Thyroid gland (tissue), 4 donors: ENCODE data around the gene GCSAML.

Source experiments
- CTCF ChIP-seq, 6 experiments: fragments of 200-600 bp in 3 of 6; fragments of 450-650 bp in 3 of 6; sonication (generic) in 3 of 6; IDR thresholded peaks; one replicate each; pipeline ENCODE4 v1.5.1; 2016 to 2019; ENCODE audit warnings: antibody characterized with exemption in 6 of 6, mild to moderate bottlenecking in 2 of 6, inconsistent platforms in 1 of 6, moderate library complexity in 1 of 6
- POLR2A ChIP-seq, 2 donors: fragments of 450-650 bp; IDR thresholded peaks; one replicate each; pipeline ENCODE4 v1.6.1; 2017; ENCODE audit warnings: antibody characterized with exemption in 2 of 2, mild to moderate bottlenecking in 2 of 2, moderate library complexity in 1 of 2

- no peak for TF ChIP-seq CTCF (IDR thresholded peaks at IDR 0.05)
- TF ChIP-seq POLR2A (IDR thresholded peaks at IDR 0.05) = no peak
These were observed 25.3 kb downstream of the GCSAML start for GRCh38 chr1:247574236-247574635.
